Spleen (tissue), 11 donors: ENCODE measurements around the gene NSF. TPM values are rescaled to one million over a fixed set of nuclear protein-coding genes. Genes with fewer than 3 reads are reported as not detected.
"Not testable (repeated sequence)": the region's sequence is repeated elsewhere in the genome, so short reads cannot be mapped to it uniquely, and the experiment has no call there.

Experiments
- DNase-seq: peaks from one replicate; pipeline ENCODE4 v3.0.0-alpha.2; 2020
- H3K27ac ChIP-seq, 8 donors: fragments of 200-600 bp; sonication (generic) in 7 of 8; 1 replicate in 4 of 8; 2 replicates in 4 of 8; pipeline versions ENCODE4 v1.5.0 to v1.8.0; 2016 to 2021; ENCODE audit warnings: inconsistent platforms in 4 of 8, mild to moderate bottlenecking in 4 of 8, moderate library complexity in 1 of 8
- H3K27me3 ChIP-seq, 7 donors: fragments of 200-600 bp; sonication (generic) in 6 of 7; replicated peaks in 1 of 7; 1 replicate in 4 of 7; 2 replicates in 3 of 7; pipeline versions ENCODE4 v1.5.0 to v1.8.0; 2016 to 2021; ENCODE audit warnings: inconsistent platforms in 3 of 7, mild to moderate bottlenecking in 1 of 7
- H3K36me3 ChIP-seq, 6 donors: fragments of 200-600 bp; sonication (generic) in 5 of 6; 1 replicate in 4 of 6; 2 replicates in 2 of 6; pipeline versions ENCODE4 v1.5.0 to v1.8.0; 2016 to 2021; ENCODE audit warnings: inconsistent platforms in 2 of 6
- H3K4me1 ChIP-seq, 6 donors: fragments of 200-600 bp; sonication (generic) in 5 of 6; 1 replicate in 3 of 6; 2 replicates in 3 of 6; pipeline versions ENCODE4 v1.5.0 to v1.8.0; 2016 to 2021; ENCODE audit warnings: inconsistent platforms in 3 of 6
- H3K4me3 ChIP-seq, 8 donors: fragments of 200-600 bp; sonication (generic) in 7 of 8; 1 replicate in 4 of 8; 2 replicates in 4 of 8; pipeline versions ENCODE4 v1.5.0 to v1.8.0; 2016 to 2021; ENCODE audit warnings: inconsistent platforms in 4 of 8, mild to moderate bottlenecking in 4 of 8, moderate library complexity in 2 of 8
- H3K9me3 ChIP-seq, 8 donors: fragments of 200-600 bp; sonication (generic) in 7 of 8; 1 replicate in 4 of 8; 2 replicates in 4 of 8; pipeline versions ENCODE4 v1.5.0 to v1.8.0; 2016 to 2021; ENCODE audit warnings: inconsistent platforms in 4 of 8
- POLR2A ChIP-seq, 3 donors: fragments of 450-650 bp; IDR thresholded peaks; one replicate each; pipeline ENCODE4 v1.5.1; 2017; ENCODE audit warnings: antibody characterized with exemption in 3 of 3, mild to moderate bottlenecking in 1 of 3
- POLR2AphosphoS5 ChIP-seq, 3 donors: sonication (generic); formaldehyde crosslinking; IDR thresholded peaks; one replicate each; pipeline ENCODE4 v1.5.1; 2017; ENCODE audit warnings: antibody characterized with exemption in 3 of 3
- WGBS, 5 donors: extraction: QIAGEN DNeasy Blood & Tissue Kit in 3 of 5; methylation state at CpG; one replicate each; pipeline versions ENCODE4 v1.1.5 to v1.1.7; 2013 to 2018; 5-methylcytosine and 5-hydroxymethylcytosine counted together
- intact Hi-C: fragments of 100-400 bp; cut with DNase I; formaldehyde crosslinking; loops from one replicate; pipeline ENCODE4 v1.15.0; 2023; ENCODE audit warnings: low total_unique reads
- polyA plus RNA-seq, 3 donors: library from polyadenylated mRNA; stranded (reverse); fragments of 200-250 nt; gene quantifications; one replicate each; pipeline ENCODE4 v1.2.1, GENCODE V29; 2013
- total RNA-seq, 7 donors: library from RNA; depleted of rRNA in 3 of 7; stranded (reverse); fragments of >200 nt in 3 of 7; fragmentation: NEBNext Ultra II Directional in 4 of 7; extraction: Animal tissue kit (Norgen Biotek cat#: 25700) in 4 of 7; gene quantifications; one replicate each; pipeline versions ENCODE4 v1.1.0 to v1.2.1, GENCODE V29; 2016 to 2021
- TF ChIP-seq, protein P1 (sequence below), 11 experiments: fragments of 200-600 bp in 7 of 11; fragments of 450-650 bp in 4 of 11; sonication (generic) in 4 of 11; IDR thresholded peaks in 8 of 11; conservative IDR thresholded peaks in 3 of 11; 1 replicate in 7 of 11; 2 replicates in 4 of 11; pipeline versions ENCODE4 v1.4.0 to v1.8.0; 2016 to 2021; ENCODE audit warnings: antibody characterized with exemption in 11 of 11, inconsistent platforms in 4 of 11, mild to moderate bottlenecking in 1 of 11
- donor health status: healthy with polysubstance abuse.
- donor health status: DM: no; HTN: no; CAD: no; lungs with moderate emphysema.
- donor health status: DM: no; HTN: no; CAD: no.
- donor health status: Bipolar disorder and iron deficiency.
- donor health status: healthy.
- donor health status: DM: no; HTN: no; CAD: no.
- donor health status: DM: yes; HTN: yes; CAD: no.

The NSF gene
- total and polyA plus RNA-seq, 10 donors, result 8.7 to 57.6 (median 42.4) TPM

DNA sequence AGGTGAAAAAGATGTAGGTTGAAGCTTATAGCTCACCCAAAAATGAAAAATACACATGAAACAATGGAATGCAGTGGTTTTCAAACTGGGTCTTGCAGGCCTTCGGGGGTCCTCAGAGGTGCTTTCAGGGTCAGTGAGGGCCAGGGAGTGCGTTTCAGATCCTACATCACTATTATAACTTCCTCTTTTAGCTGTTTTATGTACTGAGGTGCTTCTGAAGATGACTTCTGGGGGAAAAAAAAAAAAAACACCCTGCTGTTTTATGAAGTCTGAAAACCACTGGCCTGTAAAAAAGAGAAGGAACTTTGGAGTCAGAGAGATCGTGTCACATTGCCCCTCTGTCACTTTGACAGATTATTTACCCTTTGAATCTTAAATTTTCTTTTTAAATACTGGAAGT, 102.8 kb downstream of the NSF start:
- H3K4me3 ChIP-seq, DNase-seq, H3K27me3 ChIP-seq, H3K4me1 ChIP-seq, H3K36me3 ChIP-seq, intact Hi-C loops, H3K27ac ChIP-seq, H3K9me3 ChIP-seq: not testable (repeated sequence)
- 29 to 72% (median 45%) methylated on average over 2 to 3 of the region's 3 CpGs for WGBS, 5 donors

DNA sequence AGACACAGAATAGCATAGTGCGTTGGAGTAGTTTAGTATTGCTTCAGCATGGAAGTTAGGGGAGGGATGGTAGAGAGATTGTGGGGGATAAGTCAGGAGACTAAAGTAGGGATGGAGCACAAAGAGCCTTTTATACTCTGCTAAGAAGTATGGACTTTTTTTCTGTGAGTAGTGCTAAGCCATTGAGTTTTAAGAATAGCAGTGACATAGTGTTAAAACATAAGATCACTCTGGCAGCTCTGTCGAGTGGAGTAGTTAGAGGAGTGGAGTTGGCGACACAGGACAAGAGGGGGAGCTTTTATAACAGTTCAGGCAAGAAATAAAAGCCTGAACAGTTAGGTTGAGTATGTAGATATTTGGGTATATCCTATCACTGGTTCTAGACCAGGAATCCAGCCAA, 106.1 kb downstream of the NSF start:
- H3K4me1 ChIP-seq, DNase-seq, intact Hi-C loops, H3K36me3 ChIP-seq, H3K27ac ChIP-seq, H3K27me3 ChIP-seq, H3K4me3 ChIP-seq, H3K9me3 ChIP-seq: not testable (repeated sequence)
- WGBS, 5 donors, result no CpG with 5 or more reads among the region's 3 CpGs

DNA sequence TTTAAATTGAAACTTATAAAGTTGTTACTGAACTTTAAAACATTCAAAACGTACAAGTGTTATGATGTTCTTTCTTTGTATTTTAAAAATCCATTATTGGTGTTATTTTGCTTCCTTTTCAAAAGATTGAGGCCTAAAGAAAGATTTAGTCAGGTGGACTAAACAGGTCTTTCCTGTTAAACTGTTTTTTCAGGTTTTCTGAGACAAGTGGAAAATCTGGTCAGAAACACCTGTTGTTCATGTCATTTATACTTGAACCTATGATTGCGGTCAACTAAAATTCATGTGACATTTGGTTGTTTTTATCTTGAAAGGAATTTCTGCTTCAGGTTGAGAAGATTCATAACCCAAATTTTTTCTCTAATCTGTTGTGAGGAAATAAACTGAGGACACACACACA, 108.5 kb downstream of the NSF start:
- no CpG with 5 or more reads among the region's 2 CpGs for WGBS, 5 donors
- H3K27ac ChIP-seq, H3K36me3 ChIP-seq, H3K4me1 ChIP-seq, H3K9me3 ChIP-seq, H3K27me3 ChIP-seq, intact Hi-C loops, DNase-seq, H3K4me3 ChIP-seq: not testable (repeated sequence)

DNA sequence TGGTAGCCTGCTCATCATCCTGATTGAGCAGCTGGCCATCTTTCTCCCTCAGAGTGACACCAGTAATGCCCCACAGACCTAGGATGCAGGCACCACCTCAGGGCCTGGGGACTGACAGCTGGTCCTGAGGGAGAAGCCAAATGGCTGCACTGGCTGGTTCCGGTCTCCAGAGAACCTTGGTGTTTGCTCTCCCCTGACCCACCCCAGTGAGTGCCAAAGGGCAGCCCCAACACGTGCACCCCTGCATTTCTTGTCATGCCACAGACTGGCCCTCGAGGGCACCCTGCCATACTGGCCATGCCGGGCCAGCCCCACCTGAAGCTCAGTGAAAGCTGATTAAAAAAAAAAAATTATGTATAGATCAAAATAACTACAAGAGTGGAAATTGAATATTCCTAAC, 127.5 kb downstream of the NSF start:
- H3K4me3 ChIP-seq, result no peak overlapping the region
- no peak for DNase-seq
- peaks cover 0 to 86% (median 21%) of the 10 kb centered on the region in 6 donors for H3K36me3 ChIP-seq
- H3K4me1 ChIP-seq, result peaks cover 0 to 22% (median 5%) of the 10 kb centered on the region in 6 donors
- WGBS, 5 donors, result 88 to 100% (median 98%) methylated on average over 4 of the region's 4 CpGs
- no peaks in the 10 kb centered on the region for H3K27me3 ChIP-seq
- no peaks in the 10 kb centered on the region for H3K9me3 ChIP-seq
- H3K27ac ChIP-seq, result no peak overlapping the region
- intact Hi-C loops, result no loop called here
- TF ChIP-seq, protein P1, sequence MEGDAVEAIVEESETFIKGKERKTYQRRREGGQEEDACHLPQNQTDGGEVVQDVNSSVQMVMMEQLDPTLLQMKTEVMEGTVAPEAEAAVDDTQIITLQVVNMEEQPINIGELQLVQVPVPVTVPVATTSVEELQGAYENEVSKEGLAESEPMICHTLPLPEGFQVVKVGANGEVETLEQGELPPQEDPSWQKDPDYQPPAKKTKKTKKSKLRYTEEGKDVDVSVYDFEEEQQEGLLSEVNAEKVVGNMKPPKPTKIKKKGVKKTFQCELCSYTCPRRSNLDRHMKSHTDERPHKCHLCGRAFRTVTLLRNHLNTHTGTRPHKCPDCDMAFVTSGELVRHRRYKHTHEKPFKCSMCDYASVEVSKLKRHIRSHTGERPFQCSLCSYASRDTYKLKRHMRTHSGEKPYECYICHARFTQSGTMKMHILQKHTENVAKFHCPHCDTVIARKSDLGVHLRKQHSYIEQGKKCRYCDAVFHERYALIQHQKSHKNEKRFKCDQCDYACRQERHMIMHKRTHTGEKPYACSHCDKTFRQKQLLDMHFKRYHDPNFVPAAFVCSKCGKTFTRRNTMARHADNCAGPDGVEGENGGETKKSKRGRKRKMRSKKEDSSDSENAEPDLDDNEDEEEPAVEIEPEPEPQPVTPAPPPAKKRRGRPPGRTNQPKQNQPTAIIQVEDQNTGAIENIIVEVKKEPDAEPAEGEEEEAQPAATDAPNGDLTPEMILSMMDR (IDR thresholded peaks at IDR 0.05 in 8 of 11, conservative IDR thresholded peaks at IDR 0.05 in 3 of 11), result no peak
- no peak for TF ChIP-seq POLR2A (IDR thresholded peaks at IDR 0.05)
- no peak for TF ChIP-seq POLR2AphosphoS5 (IDR thresholded peaks at IDR 0.05)

DNA sequence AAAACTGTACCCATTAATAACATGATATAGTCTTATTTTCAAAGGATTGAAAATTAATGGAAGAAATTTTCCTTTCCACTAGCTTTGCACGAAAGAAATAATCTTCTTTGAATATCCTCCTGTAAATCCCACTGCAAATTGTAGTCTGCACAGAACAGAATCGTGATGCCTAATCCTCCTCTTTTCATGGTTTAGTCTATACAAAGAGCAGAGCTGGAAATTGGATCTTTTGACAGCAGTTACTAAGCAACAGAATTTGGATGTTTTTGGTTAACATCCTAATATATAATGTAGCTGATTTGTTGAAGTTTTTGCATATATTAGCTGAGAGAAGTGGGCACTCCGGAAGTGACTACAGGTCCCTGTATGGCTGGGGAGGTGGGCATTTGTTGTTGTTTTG, 129.4 kb downstream of the NSF start:
- intact Hi-C loops, result no loop called here
- H3K27ac ChIP-seq, result no peak overlapping the region
- H3K9me3 ChIP-seq, result no peaks in the 10 kb centered on the region
- H3K4me1 ChIP-seq, result peaks cover 0 to 14% (median 5%) of the 10 kb centered on the region in 6 donors
- H3K27me3 ChIP-seq, result no peaks in the 10 kb centered on the region
- H3K36me3 ChIP-seq, result peaks cover 0 to 84% (median 16%) of the 10 kb centered on the region in 6 donors
- TF ChIP-seq, protein P1 (IDR thresholded peaks at IDR 0.05 in 8 of 11, conservative IDR thresholded peaks at IDR 0.05 in 3 of 11), result no peak
- TF ChIP-seq POLR2AphosphoS5 (IDR thresholded peaks at IDR 0.05) (no peak), POLR2A (IDR thresholded peaks at IDR 0.05) (no peak)
- H3K4me3 ChIP-seq, result no peak overlapping the region
- 79 to 87% (median 81%) methylated on average over 3 of the region's 3 CpGs for WGBS, 5 donors
- DNase-seq, result no peak

DNA sequence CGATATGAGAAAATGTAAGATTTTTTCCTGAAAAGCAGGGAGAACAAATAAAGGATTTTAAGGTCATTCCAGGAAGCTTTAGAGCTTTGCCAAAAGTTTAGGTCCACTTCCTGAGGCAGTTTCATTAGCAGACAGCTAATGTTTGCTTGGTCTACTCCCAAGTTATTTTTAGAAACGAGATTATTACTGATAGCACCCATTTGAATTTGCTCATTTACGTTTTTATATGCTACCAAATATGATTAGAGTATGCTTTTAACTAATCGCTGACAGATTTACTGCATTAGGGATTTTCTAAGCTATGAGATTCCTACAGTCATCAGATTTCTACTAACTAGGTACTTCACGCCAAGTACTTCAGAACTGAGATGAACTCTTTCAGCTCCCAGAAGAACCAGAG, 129.9 kb downstream of the NSF start:
- H3K27ac ChIP-seq, result no peak overlapping the region
- no peak overlapping the region for H3K4me3 ChIP-seq
- intact Hi-C loops, result no loop called here
- peaks cover 0 to 14% (median 5%) of the 10 kb centered on the region in 6 donors for H3K4me1 ChIP-seq
- H3K36me3 ChIP-seq, result peaks cover 0 to 82% (median 13%) of the 10 kb centered on the region in 6 donors
- 69 to 77% (median 72%) methylated on average over 5 of the region's 5 CpGs for WGBS, 5 donors
- no peak for DNase-seq
- TF ChIP-seq, protein P1 (IDR thresholded peaks at IDR 0.05 in 8 of 11, conservative IDR thresholded peaks at IDR 0.05 in 3 of 11), result no peak
- TF ChIP-seq POLR2A (IDR thresholded peaks at IDR 0.05) (no peak), POLR2AphosphoS5 (IDR thresholded peaks at IDR 0.05) (no peak)
- no peaks in the 10 kb centered on the region for H3K9me3 ChIP-seq
- no peaks in the 10 kb centered on the region for H3K27me3 ChIP-seq
